Measurements from ENCODE around the gene TRIM2.

DNA sequence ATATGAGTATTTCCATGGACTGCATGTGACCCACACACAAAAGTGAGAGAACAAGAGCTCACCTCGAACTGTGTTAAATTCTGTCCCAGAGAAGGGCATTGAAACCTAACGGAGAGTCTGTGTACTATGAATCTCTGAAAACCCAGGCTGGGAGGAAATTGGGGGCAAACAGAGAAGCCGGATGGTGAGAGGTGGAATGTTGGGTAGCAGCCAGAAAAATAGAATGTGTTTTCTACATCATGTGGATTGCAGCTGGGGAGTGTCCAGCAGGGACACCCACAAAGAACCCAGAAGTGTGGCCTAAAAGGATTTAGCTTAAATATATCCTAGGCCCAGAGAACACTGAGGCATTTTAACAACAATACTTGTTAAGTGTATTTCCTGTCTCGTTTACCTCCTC lies 178.9 kb downstream of the TRIM2 start:
- no peak for TF ChIP-seq CTCF (IDR thresholded peaks at IDR 0.05)
- TF ChIP-seq POLR2A (IDR thresholded peaks at IDR 0.05) = no peak

Measured in thyroid gland (tissue), 4 donors.